ENCODE data around the gene PLAGL2.
A peak's percentile ranks its signal among the peaks of the same experiment; 100 is the strongest.
"Not testable (repeated sequence)": the region's sequence is repeated elsewhere in the genome, so short reads cannot be mapped to it uniquely, and the experiment has no call there.

Gene PLAGL2

GRCh38 chr20:32207626-32208498 lies at the start of gene PLAGL2, which contains the start of gene POFUT1:
PLAGL2 (minus strand) TSS chr20:32207743; CDS start chr20:32202178, 5,565 bp downstream.
POFUT1 (plus strand) TSS chr20:32207880; CDS start chr20:32207942, 62 bp downstream.
- DNase-seq = peak; percentile 93
- Mint-ChIP-seq H3K4me3 (peak within 1 kb of the TSS; percentile 100), H3K27ac (peak within 1 kb of the TSS; percentile 90), H3K4me1 (peaks cover 72% of the 10 kb centered on the region), H3K9me3 (no peaks in the 10 kb centered on the region), H3K36me3 (ENCODE audit: low read depth) (peaks cover 9% of the 10 kb centered on the region), H3K27me3 (ENCODE audit: low read depth, poor library complexity) (peaks cover 2% of the 10 kb centered on the region)
- TF ChIP-seq CTCF (IDR thresholded peaks at IDR 0.05) = no peak

- TF ChIP-seq CTCF (IDR thresholded peaks at IDR 0.05) = no peak
- H3K27me3 Mint-ChIP-seq (ENCODE audit: low read depth, poor library complexity) = peaks cover 13% of the 10 kb centered on the region
- H3K36me3 Mint-ChIP-seq (ENCODE audit: low read depth) = no peaks in the 10 kb centered on the region
- no peaks in the 10 kb centered on the region for H3K4me1 Mint-ChIP-seq
- peak overlapping the region; percentile 76 for H3K27ac Mint-ChIP-seq
- no peak overlapping the region for H3K4me3 Mint-ChIP-seq
- no peak for DNase-seq
- H3K9me3 Mint-ChIP-seq = no peaks in the 10 kb centered on the region
Observed at GRCh38 chr20:32252189-32252588, 44.6 kb upstream of the PLAGL2 start.

- no peak for TF ChIP-seq CTCF (IDR thresholded peaks at IDR 0.05)
- Mint-ChIP-seq H3K27ac (no peak overlapping the region), H3K9me3 (no peaks in the 10 kb centered on the region), H3K4me3 (no peak overlapping the region), H3K4me1 (no peaks in the 10 kb centered on the region), H3K36me3 (ENCODE audit: low read depth) (no peaks in the 10 kb centered on the region), H3K27me3 (ENCODE audit: low read depth, poor library complexity) (peaks cover 13% of the 10 kb centered on the region)
- no peak for DNase-seq
Observed at GRCh38 chr20:32251470-32251869, 43.9 kb upstream of the PLAGL2 start.

- TF ChIP-seq CTCF (IDR thresholded peaks at IDR 0.05) = no peak
- no peak for DNase-seq
- H3K36me3 Mint-ChIP-seq (ENCODE audit: low read depth) = no peaks in the 10 kb centered on the region
- H3K4me1 Mint-ChIP-seq = no peaks in the 10 kb centered on the region
- no peak overlapping the region for H3K27ac Mint-ChIP-seq
- peaks cover 20% of the 10 kb centered on the region for H3K27me3 Mint-ChIP-seq (ENCODE audit: low read depth, poor library complexity)
- no peak overlapping the region for H3K4me3 Mint-ChIP-seq
- no peaks in the 10 kb centered on the region for H3K9me3 Mint-ChIP-seq
Observed at GRCh38 chr20:32249030-32249738, 41.6 kb upstream of the PLAGL2 start.

- Mint-ChIP-seq H3K4me3 (no peak overlapping the region), H3K4me1 (no peaks in the 10 kb centered on the region), H3K9me3 (no peaks in the 10 kb centered on the region), H3K36me3 (ENCODE audit: low read depth) (no peaks in the 10 kb centered on the region), H3K27me3 (ENCODE audit: low read depth, poor library complexity) (peaks cover 16% of the 10 kb centered on the region), H3K27ac (no peak overlapping the region)
- DNase-seq = no peak
- no peak for TF ChIP-seq CTCF (IDR thresholded peaks at IDR 0.05)
Observed at GRCh38 chr20:32248043-32248442, 40.5 kb upstream of the PLAGL2 start.

- not testable (repeated sequence) for H3K27me3 Mint-ChIP-seq (ENCODE audit: low read depth, poor library complexity); H3K9me3 Mint-ChIP-seq; H3K36me3 Mint-ChIP-seq (ENCODE audit: low read depth); H3K4me3 Mint-ChIP-seq; H3K27ac Mint-ChIP-seq; H3K4me1 Mint-ChIP-seq; DNase-seq
Observed at GRCh38 chr20:32246208-32246607, 38.7 kb upstream of the PLAGL2 start.
